SK-N-DZ (cell line): ENCODE results near the gene MYL5.
"Not testable (repeated sequence)": the region's sequence is repeated elsewhere in the genome, so short reads cannot be mapped to it uniquely, and the experiment has no call there.

Experiments used
- DNase-seq: peaks from one replicate; pipeline ENCODE4 v3.0.0-alpha.2; 2015; ENCODE audit warnings: low spot score

MYL5 gene

DNA sequence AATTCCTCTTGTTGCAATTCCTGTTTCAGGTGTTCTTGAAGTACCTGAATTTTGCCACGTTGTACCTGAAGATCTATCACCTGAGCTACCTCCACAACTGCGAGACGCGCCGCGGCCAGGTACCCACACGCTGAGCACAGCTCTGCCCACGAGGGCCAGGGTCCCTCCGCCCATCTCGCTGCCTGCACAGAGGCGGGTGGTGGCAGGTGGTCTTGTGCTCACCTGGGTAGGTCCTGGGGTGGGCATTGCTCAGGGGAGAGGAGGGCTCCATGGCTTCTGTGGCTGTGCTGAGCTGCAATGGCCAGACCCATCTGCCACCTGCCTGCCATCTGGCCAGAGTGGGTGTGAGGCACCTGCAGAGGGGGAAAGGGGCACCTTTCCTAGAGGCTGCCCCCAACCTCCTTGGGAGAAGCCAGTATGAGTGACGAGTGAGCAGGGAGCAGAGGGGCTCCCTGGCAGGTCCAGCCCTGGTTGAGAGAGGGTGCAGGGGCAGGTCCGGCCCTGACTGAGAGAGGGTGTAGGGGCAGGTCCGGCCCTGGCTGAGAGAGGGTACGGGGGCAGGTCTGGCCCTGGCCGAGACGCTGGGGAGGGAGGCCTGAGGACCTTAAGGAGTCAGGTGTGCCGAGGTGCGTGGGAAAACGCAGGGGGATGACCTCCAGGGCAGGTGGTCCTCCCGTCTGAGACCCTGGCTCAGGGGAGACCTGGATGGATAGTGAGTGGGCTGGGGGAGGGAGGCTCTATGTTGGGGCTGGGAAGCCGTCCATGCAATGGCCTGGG is 38.3 kb upstream of the MYL5 start:
- no peak for DNase-seq

- no peak for DNase-seq
Measured at GRCh38 chr4:636628-637159, 37.6 kb upstream of the MYL5 start.

DNA sequence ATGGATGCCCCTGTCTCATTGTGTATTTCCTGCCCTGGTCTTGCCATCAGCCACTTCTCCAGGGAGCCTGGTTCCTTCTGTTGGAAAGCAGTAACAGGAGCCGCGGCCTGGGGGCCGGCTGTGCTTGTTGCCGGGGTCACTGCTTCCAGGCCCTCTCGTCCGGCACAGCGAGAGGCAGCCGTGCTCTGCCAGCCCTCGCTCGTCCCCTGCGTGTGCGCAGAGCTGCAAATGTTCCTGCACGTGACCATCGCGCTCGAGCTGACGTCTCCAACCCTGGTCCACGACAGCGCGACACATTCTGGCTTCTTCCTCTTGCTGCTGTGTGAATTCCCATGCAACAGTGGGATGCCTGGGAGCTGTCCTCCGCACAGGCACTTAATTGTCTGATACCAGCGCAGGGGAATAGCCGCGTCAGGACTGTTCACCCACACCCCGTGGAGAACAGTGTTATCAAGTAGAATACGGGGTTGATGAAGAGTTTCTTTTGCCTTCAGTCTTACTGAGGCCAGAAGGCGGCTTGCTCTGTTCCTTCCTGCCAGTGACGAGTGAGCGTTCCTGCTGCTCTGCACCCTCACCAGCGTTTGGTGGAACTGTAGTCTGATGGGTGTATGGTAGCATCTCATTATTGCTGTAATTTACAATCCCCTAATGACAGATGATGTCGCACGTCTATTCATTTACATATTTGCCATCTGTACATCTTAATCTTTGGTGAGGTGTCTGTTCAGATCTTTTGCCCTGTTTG is 36.6 kb upstream of the MYL5 start:
- DNase-seq, result peak; percentile 39

GRCh38 chr4:642366-642765 is 32.0 kb upstream of the MYL5 start:
- DNase-seq, result not testable (repeated sequence)

DNA sequence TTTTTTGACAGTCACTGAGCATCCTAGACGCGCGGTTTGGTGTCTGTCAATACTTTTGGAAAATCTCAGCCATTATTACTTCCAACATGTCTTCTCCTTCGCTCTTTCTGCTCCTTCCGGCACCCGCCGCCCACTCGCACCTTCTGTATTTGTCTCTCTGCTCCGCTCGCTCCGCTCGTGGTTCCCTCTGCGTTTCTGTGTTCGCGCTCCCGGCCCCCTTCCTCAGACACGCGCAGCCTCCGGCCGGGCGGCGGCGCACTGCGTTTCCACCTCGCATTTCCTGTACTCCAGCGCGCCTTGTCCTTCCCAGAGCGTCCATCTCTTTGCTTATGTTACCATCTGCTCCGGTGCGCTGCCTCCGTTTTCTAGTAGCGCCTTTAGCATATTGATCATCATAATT is 27.9 kb upstream of the MYL5 start:
- DNase-seq, result peak; percentile 67

DNA sequence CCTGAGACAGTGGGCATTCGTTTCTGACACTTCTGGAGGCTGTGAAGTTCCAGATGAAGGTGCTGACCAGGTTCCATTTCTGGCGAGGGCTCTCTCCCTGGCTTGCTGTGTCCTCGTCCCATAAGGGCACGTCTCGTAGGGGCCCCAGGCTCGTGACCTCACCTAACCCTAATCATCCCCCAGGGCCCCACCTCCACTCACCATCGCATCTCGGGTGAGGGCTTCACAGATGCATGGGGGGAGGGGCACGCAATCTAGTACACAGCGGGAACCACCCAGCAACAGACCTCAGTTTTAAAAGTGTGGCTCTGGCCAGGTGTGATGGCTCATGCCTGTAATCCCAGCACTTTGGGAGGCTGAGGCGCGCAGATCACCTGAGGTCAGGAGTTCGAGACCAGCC is 26.9 kb upstream of the MYL5 start:
- no peak for DNase-seq

DNA sequence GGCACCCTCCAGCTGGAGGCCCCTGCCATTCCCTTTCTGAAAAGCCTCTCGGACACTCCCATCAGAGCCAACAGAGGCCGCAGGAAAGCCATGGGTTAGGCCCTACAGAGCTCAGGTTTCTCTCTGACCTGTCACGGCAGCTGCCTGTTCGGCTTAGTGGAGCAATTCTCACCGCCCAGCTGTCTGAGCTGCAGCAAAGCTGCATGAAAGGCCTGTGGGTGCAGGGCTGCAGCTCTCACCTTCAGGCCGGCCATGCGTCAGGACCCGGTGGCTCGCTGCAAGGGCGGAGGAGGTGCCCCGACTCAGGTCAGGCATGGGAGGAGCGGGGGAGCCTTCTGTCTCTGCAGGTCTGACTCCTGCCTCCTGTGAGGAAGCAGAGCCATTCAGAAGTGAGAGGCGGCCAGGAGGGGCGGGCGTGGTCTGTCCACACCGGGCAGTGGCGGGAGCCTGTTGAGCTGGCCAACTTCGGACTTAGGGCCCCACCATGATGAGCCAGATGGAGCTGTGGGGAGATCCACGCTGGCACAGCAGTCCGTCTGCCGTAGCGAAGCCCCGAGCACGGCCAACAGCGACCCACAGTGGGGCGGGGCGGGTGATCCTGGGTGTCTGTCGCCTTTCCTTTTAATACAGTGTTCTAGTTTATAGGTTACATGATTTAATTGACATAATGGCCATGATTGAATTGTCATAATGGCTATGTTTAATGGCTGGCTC is 25.6 kb upstream of the MYL5 start:
- DNase-seq, result no peak

DNA sequence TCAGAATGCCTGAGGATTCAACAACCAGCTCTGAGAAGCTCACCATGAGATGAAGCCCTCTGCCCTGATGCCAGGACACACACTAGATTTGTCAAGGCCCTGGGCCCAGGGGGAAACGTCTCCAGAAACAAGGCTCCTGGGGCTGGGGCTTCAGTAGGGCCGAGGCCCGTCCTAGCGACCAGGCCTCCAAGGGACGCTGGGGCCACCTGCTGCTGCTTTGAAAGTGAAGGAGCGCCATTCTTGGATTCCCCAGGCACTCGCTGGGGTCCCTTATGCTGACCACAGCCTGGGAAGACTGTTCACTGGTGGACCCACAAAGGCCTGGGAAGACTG is 25.1 kb upstream of the MYL5 start:
- DNase-seq, result no peak

DNA sequence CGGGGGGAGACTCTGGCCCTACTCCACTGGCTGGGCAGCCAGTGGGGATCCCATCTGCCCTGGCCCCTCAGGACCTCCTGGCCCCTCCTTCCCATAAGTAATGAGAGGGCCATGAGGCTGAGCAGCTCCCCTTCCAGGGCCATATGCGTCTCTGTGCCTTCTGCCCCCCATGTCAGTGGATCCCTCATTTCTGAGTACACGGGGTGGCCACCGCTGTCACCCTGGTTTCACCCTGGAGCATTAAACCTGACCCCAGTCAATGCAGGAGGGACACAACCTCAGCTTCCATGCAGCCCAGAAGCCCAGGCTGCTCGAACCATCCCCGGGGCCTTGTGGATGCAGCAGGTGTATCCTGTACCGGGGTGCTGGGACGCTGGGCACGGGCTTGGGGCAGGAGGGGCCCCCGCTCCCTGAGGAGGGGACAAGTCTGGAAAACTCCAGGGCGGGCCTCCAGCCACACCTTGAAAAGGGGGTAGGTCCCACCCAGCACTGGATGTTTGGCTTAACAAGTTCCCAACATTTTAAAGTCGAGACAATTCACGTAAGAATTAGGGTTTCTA is 24.5 kb upstream of the MYL5 start:
- no peak for DNase-seq

DNA sequence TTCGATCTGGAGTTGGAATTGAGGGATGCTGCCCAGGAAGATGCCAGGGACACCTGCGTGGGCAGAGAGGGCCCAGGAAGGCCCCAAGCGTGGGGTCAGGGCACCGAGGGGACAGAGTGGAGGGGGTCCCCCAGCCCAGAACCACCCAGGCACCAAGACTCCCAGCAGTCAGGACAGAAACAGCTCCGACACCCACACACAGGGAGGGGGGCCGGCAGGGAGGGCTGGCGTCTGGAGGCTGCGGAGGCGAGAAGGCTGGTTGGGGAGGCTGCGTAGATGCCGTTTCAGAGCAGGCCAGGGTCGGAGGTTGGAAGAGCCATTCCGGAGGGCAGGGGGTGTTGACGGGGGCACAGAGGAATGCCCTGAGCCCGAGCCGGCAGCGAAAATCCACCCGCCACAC is 23.9 kb upstream of the MYL5 start:
- DNase-seq, result no peak

GRCh38 chr4:650951-651883 is 23.1 kb upstream of the MYL5 start:
- DNase-seq, result no peak

GRCh38 chr4:651884-652642 is 22.3 kb upstream of the MYL5 start:
- no peak for DNase-seq

DNA sequence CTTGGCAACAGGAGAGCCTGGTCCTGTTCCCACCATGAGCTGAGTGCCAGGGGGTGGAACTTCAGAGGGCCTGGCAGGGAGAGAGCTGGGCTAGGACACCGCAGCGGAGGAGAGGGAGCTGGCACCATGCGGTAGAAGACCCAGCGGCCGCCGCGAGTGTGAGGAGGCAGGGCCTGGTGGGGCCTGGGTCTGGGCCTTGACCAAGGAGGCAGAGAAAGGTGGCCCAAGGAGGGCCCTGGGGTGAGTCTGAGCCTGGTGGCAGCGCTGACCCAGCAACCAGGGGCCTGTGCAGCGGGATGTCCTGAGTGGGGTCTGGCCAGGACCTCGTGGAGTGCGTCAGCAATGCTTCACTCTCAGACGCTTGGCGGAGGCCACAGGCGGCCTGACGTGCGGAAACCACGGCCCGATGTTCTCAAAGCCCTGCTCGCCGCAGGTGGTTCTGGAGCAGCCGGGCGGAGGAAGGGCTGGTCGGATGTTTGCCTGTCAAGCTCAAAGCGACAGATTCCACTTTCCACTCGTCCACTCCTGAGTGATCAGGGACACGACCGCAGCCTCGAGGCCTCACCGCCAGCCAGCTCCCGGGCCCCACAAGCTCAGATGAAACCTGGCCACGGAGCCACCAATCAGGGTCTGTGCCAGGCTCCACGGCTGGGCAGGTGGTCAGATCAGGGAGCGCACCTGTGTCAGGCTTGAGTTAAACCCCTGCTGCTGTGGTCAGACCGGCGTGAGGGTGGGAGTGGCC is 21.1 kb upstream of the MYL5 start:
- DNase-seq, result no peak

- no peak for DNase-seq
Measured at GRCh38 chr4:653831-654502, 20.4 kb upstream of the MYL5 start.

- DNase-seq, result no peak
Measured at GRCh38 chr4:654503-654845, 19.9 kb upstream of the MYL5 start.

DNA sequence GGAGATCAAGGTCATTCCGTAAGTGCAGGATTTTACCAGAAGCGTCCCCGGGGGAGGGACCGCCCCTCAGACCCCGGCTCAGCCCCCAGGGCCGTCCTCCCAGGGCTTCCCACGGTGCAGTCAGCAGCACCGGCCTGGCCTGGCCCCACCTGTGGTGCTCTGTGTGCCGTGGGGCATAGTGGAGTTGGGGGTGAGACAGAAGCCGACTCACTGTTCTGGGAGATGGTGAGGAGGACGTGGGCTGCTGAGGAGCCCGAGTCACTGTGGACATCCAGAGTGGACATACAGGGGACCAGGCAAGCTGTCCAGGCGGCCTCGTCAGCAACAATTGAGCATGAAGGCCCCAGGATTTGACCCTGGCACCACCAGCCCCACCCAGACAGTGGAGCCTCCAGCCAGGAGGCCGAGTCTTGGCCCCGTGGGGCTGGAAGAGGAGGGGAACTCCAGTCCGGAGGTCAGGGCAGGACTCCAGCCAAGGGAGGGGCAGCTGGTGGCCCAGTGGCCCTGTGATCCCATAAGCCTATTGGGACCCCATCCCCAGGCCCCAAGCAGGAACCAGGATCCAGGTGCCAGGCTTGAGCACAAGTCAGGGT is 19.4 kb upstream of the MYL5 start:
- no peak for DNase-seq

GRCh38 chr4:655464-656151 is 18.7 kb upstream of the MYL5 start:
- no peak for DNase-seq
